GF-D8 (cell line): ENCODE data around the gene OR2H2.

Source experiments
- DNase-seq: peaks from one replicate; lab custom pipeline; 2025; lab: John Stamatoyannopoulos, UW

OR2H2 gene

GRCh38 chr6:29584821-29585220 lies at the start of gene OR2H2:
OR2H2 (plus strand) TSS chr6:29585121; CDS start chr6:29587945, 2,824 bp downstream.
- DNase-seq, result no peak

GRCh38 chr6:29537714-29538403 lies 47.1 kb upstream of the OR2H2 start:
- no peak for DNase-seq

GRCh38 chr6:29547573-29547972 lies 37.3 kb upstream of the OR2H2 start:
- no peak for DNase-seq

GRCh38 chr6:29552512-29553051 lies 32.3 kb upstream of the OR2H2 start:
- DNase-seq, result no peak

- no peak for DNase-seq
These were observed 31.5 kb upstream of the OR2H2 start for GRCh38 chr6:29553268-29554057.

- no peak for DNase-seq
These were observed 30.2 kb upstream of the OR2H2 start for GRCh38 chr6:29554764-29555163.

- DNase-seq, result no peak
These were observed 27.6 kb upstream of the OR2H2 start for GRCh38 chr6:29557320-29557719.

- DNase-seq, result no peak
These were observed 26.4 kb upstream of the OR2H2 start for GRCh38 chr6:29558439-29559079.

GRCh38 chr6:29559524-29560287 lies 25.2 kb upstream of the OR2H2 start, which contains the start of gene UBD:
UBD (minus strand) TSS chr6:29559732; CDS start chr6:29559701, 31 bp downstream.
- no peak for DNase-seq

GRCh38 chr6:29561091-29561490 lies 23.8 kb upstream of the OR2H2 start:
- DNase-seq, result no peak

- DNase-seq, result no peak
These were observed 23.2 kb upstream of the OR2H2 start for GRCh38 chr6:29561606-29562181.

GRCh38 chr6:29563435-29563965 lies 21.4 kb upstream of the OR2H2 start:
- DNase-seq, result no peak

- no peak for DNase-seq
These were observed 20.0 kb upstream of the OR2H2 start for GRCh38 chr6:29564875-29565274.

GRCh38 chr6:29566856-29567255 lies 18.1 kb upstream of the OR2H2 start:
- no peak for DNase-seq

- no peak for DNase-seq
These were observed 17.4 kb upstream of the OR2H2 start for GRCh38 chr6:29567541-29567940.

GRCh38 chr6:29567991-29568390 lies 16.9 kb upstream of the OR2H2 start:
- no peak for DNase-seq

GRCh38 chr6:29576056-29576455 lies 8.9 kb upstream of the OR2H2 start:
- no peak for DNase-seq

GRCh38 chr6:29577544-29577943 lies 7.4 kb upstream of the OR2H2 start:
- no peak for DNase-seq

- no peak for DNase-seq
These were observed 4.6 kb downstream of the OR2H2 start for GRCh38 chr6:29589423-29590048.

GRCh38 chr6:29590218-29590808 lies 5.4 kb downstream of the OR2H2 start:
- DNase-seq, result no peak
